NCI-H2227 treated with DMSO at 0.1 percent for 48 hours (cell line): ENCODE results near the gene HAUS8.
"Not testable (repeated sequence)": the region's sequence is repeated elsewhere in the genome, so short reads cannot be mapped to it uniquely, and the experiment has no call there.

Experiments used
- DNase-seq: peaks from one replicate; lab custom pipeline; 2025; lab: John Stamatoyannopoulos, UW

Gene HAUS8

GRCh38 chr19:17035842-17036424, 39.3 kb downstream of the HAUS8 start:
- no peak for DNase-seq

- no peak for DNase-seq
Measured at GRCh38 chr19:17031741-17032140, 43.5 kb downstream of the HAUS8 start.

- DNase-seq = no peak
Measured at GRCh38 chr19:17027535-17027975, 47.7 kb downstream of the HAUS8 start.

- DNase-seq = no peak
Measured at GRCh38 chr19:17026706-17027534, 48.3 kb downstream of the HAUS8 start, which contains the start of gene CPAMD8. CPAMD8 (minus strand) TSS chr19:17026810; CDS start chr19:17026642, 168 bp downstream.

GRCh38 chr19:17025991-17026658, 49.1 kb downstream of the HAUS8 start:
- no peak for DNase-seq

- no peak for DNase-seq
Measured at GRCh38 chr19:17025361-17025760, 49.9 kb downstream of the HAUS8 start.

GRCh38 chr19:17024941-17025340, 50.3 kb downstream of the HAUS8 start:
- not testable (repeated sequence) for DNase-seq

- DNase-seq = no peak
Measured at GRCh38 chr19:17023805-17024204, 51.4 kb downstream of the HAUS8 start.

- DNase-seq = no peak
Measured at GRCh38 chr19:17022738-17023137, 52.5 kb downstream of the HAUS8 start.

- no peak for DNase-seq
Measured at GRCh38 chr19:17021793-17022590, 53.3 kb downstream of the HAUS8 start.

GRCh38 chr19:17021328-17021727, 53.9 kb downstream of the HAUS8 start:
- DNase-seq = no peak

GRCh38 chr19:17020823-17021222, 54.4 kb downstream of the HAUS8 start:
- DNase-seq = no peak

- DNase-seq = no peak
Measured at GRCh38 chr19:17020385-17020784, 54.9 kb downstream of the HAUS8 start.

GRCh38 chr19:17014212-17014861, 60.9 kb downstream of the HAUS8 start:
- not testable (repeated sequence) for DNase-seq

- no peak for DNase-seq
Measured at GRCh38 chr19:17011485-17011884, 63.8 kb downstream of the HAUS8 start.

- no peak for DNase-seq
Measured at GRCh38 chr19:17006579-17006978, 68.7 kb downstream of the HAUS8 start.

GRCh38 chr19:17005000-17005399, 70.3 kb downstream of the HAUS8 start:
- DNase-seq = no peak

- DNase-seq = no peak
Measured at GRCh38 chr19:17004386-17004785, 70.9 kb downstream of the HAUS8 start.

- no peak for DNase-seq
Measured at GRCh38 chr19:17002455-17002854, 72.8 kb downstream of the HAUS8 start.

GRCh38 chr19:17001603-17002183, 73.6 kb downstream of the HAUS8 start:
- DNase-seq = no peak
